ENCODE results near the gene PRKCH.

GRCh38 chr14:61315313-61315712, 6.1 kb upstream of the PRKCH start:
- TF ChIP-seq CTCF (IDR thresholded peaks at IDR 0.05): no peak
- TF ChIP-seq POLR2A (IDR thresholded peaks at IDR 0.05): no peak
- TF ChIP-seq POLR2AphosphoS5 (IDR thresholded peaks at IDR 0.05; ENCODE audit: insufficient read depth in 1 of 2, low read depth in 1 of 2): no peak
